NCI-H146 treated with DMSO at 0.1 percent for 48 hours (cell line): ENCODE measurements around the gene ATG2B.

Experiments
- DNase-seq: peaks from one replicate; lab custom pipeline; 2025; ENCODE audit not compliant: unreplicated experiment; lab: John Stamatoyannopoulos, UW

The ATG2B gene, protein sequence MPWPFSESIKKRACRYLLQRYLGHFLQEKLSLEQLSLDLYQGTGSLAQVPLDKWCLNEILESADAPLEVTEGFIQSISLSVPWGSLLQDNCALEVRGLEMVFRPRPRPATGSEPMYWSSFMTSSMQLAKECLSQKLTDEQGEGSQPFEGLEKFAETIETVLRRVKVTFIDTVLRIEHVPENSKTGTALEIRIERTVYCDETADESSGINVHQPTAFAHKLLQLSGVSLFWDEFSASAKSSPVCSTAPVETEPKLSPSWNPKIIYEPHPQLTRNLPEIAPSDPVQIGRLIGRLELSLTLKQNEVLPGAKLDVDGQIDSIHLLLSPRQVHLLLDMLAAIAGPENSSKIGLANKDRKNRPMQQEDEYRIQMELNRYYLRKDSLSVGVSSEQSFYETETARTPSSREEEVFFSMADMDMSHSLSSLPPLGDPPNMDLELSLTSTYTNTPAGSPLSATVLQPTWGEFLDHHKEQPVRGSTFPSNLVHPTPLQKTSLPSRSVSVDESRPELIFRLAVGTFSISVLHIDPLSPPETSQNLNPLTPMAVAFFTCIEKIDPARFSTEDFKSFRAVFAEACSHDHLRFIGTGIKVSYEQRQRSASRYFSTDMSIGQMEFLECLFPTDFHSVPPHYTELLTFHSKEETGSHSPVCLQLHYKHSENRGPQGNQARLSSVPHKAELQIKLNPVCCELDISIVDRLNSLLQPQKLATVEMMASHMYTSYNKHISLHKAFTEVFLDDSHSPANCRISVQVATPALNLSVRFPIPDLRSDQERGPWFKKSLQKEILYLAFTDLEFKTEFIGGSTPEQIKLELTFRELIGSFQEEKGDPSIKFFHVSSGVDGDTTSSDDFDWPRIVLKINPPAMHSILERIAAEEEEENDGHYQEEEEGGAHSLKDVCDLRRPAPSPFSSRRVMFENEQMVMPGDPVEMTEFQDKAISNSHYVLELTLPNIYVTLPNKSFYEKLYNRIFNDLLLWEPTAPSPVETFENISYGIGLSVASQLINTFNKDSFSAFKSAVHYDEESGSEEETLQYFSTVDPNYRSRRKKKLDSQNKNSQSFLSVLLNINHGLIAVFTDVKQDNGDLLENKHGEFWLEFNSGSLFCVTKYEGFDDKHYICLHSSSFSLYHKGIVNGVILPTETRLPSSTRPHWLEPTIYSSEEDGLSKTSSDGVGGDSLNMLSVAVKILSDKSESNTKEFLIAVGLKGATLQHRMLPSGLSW (N-terminal part only)

DNA sequence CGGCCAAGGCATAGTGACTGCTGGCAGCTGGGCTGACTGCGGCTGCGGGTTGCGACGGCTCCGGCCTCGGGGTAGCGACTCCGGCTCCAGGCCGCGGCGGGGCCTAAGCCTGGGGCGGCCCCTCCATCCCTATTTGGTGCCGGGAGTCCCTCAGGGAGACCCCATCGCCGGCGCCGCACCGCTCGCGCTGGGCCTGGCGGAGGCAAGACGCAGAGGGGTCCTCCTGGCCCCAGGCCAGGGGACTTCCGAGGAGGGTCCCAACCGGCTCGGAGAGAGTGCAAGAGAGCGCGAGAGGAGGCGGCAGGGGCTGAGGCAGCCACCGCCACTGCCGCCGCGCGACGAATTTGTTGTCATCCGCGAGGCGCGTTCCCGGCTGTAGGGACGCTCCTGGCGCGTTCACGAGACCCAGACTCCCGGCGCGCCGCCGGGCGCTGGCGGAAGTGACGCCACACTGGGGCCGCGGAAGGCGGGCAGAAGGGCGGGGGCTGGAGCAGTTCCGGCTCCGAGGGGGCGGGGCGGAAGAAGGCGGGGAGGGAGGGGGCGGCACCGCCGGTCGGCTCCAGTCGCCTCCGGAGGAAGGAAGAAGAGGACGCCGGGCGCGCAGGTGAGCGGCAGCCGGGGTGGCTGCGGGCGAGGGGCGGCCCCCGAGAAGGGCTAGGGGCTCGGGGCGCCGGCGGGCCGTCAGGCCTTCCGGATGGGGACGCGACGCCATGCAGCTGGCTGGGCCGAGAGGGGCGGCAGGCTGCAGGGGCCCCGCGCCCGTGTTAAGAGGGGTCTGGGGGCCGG lies at the start of gene ATG2B, which contains the start of gene GSKIP:
ATG2B (minus strand) TSS at position 377 of the 786 bp plus-strand sequence; CDS start at position 12, 365 bp downstream.
GSKIP (plus strand) TSS at position 562 of the 786 bp plus-strand sequence. CDS start 18,722 bp downstream, outside the sequence.
- DNase-seq = peak; percentile 56

- DNase-seq = no peak
Measured at GRCh38 chr14:96410119-96410518, 47.0 kb upstream of the ATG2B start.

GRCh38 chr14:96409701-96410100 lies 46.6 kb upstream of the ATG2B start:
- no peak for DNase-seq

GRCh38 chr14:96408608-96409007 lies 45.5 kb upstream of the ATG2B start:
- DNase-seq = no peak

DNA sequence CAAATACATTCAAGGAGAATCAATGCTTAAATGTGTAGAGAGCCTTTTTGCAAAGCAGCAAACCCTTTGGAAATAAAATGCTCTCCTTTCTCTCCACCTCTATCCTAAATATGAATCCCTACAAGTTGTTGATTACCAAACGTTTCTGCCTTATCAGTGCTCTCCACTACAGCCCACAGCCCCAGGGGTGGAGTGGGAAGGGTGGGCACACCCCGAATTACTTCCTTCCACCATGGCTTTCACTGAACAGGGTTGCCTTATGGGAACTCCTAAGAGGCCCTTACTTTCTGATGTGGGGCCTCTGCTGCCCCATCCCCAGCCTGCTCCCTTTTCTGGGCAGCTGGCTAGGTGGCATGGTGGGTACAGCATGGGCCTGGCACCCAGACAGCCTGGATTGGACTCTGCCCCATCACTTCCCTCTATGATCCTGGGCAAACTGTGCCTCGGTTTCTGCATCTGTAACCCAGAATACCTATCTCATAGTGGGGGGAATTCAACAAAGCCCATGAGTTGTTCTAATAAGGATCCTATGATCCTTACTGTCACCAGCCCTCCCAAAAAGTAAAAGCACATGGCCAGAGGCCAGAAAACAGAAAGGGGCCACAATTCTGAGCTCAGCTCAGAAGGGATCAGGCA lies 44.9 kb upstream of the ATG2B start:
- DNase-seq = no peak

GRCh38 chr14:96405677-96406076 lies 42.5 kb upstream of the ATG2B start:
- no peak for DNase-seq

- DNase-seq = no peak
Measured at GRCh38 chr14:96403409-96403808, 40.3 kb upstream of the ATG2B start.

DNA sequence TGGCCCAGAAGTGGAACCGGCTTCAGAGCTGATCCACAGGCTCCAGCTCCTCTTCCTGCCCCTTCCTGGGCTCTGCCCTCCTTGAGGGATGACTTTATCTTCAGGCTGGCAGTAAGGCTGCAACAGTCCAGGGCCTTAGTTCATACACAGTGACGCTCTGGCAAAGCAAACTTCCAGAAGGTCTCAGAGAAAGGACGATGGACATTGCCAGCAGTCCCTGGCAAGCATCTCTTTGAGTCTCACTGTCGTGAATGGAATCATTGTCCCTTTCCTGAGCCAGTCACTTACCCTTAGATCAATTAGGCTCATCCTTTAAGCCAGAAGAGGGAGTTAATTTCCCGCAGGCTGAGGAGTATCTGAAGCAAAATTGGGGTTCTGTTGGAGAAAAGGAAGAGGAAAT lies 37.4 kb upstream of the ATG2B start:
- no peak for DNase-seq

DNA sequence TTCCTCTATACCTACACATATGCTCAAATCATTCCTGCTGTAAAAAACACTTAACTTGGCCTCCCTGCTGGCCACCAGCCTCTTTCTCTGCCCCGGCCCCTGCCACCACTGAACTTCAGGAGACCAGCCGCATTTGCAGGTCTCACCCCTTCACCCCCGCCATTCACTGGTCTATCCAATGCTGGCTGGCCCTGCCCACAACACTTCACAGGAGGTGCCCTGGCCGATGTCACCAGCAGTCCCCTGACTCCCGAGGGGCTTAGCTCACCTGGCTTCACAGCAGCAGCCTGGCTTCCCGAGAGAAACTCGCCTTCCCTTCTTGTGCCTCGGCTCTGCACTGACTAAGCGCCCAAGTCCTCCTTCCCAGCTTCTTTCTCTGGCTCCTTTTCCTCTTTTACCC lies 36.3 kb upstream of the ATG2B start:
- no peak for DNase-seq

DNA sequence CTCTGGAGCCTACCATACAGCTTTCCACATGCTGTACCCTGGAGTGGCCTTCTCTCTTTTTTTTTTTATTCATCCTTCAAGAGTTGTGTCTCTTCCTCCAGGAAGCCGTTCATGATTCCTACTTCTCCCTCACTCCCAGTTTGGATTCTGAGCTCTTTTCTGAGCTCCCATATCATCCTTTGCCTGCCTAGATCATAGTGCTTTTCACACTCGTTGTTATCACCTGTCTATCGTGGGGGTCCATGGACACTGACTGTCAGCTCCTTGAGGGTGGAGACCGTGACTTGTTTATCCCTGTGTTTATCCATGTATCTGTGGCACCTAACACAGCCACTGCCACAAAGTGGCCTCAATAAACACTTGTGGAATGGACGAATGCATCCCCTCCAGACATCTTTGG lies 35.8 kb upstream of the ATG2B start:
- DNase-seq = no peak

GRCh38 chr14:96398432-96398831 lies 35.3 kb upstream of the ATG2B start:
- DNase-seq = no peak

GRCh38 chr14:96394047-96394815 lies 31.1 kb upstream of the ATG2B start:
- DNase-seq = no peak

DNA sequence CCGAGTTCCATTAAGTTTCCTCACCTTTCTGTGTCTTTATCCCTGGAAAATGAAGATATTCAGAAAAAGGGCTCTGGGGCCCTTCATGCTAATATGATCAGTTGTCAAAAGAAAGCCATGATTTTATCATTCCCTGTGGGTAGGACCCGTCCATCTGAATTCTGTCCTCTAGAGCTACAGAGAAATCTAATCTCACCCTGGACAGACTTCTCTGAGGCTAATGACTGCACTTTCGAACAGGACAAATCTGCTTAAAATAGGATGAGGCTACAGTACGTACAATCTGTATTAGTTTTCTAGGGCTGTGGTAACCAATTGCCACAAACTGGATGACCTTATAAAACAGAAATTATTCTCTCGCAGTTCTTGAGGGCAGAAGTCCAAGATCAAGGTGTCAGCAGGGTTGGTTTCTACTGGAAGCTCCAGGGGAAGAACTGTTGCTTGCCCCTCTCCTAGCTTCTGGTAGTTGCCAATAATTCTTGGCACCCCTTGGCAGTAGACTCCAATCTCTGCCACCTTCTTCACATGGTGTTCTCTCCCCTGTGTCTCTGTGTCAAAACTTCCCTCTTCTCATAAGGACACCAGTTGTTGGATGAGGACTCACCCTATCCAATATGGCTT lies 30.0 kb upstream of the ATG2B start:
- no peak for DNase-seq

GRCh38 chr14:96391293-96392118 lies 28.4 kb upstream of the ATG2B start:
- DNase-seq = peak; percentile 74

GRCh38 chr14:96390965-96391292 lies 27.8 kb upstream of the ATG2B start:
- no peak for DNase-seq

DNA sequence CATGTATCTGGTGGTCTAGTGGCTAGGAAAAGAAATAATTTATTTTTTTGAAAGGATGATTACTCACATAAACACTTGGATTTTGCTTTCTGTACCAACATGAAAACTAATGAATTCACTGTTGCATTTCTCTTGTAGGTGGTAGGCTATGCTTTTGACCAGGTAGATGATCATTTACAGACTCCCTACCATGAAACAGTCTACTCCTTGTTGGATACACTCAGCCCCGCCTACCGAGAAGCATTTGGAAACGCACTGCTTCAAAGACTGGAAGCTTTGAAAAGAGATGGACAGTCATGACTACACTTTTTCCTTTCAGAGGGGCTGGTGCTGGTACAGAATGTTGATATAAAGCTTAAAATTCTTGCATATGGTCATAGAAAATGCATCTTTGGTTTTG lies 22.2 kb upstream of the ATG2B start:
- no peak for DNase-seq

GRCh38 chr14:96384740-96385139 lies 21.6 kb upstream of the ATG2B start:
- DNase-seq = no peak

- DNase-seq = no peak
Measured at GRCh38 chr14:96384053-96384452, 20.9 kb upstream of the ATG2B start.
